ENCODE measurements around the gene WDR89.

GRCh38 chr14:63624203-63624602 is 17.5 kb downstream of the WDR89 start:
- TF ChIP-seq PATZ1 (CRISPR knock-in tag; IDR thresholded peaks at IDR 0.05; ENCODE audit: borderline replicate concordance) = no peak
- TF ChIP-seq ZNF565 (CRISPR knock-in tag; conservative IDR thresholded peaks at IDR 0.05; ENCODE audit: low read depth) = no peak
- no peak for TF ChIP-seq RARB (CRISPR knock-in tag; IDR thresholded peaks at IDR 0.05)
- no peak for TF ChIP-seq PPARA (CRISPR knock-in tag; IDR thresholded peaks at IDR 0.05; ENCODE audit: borderline replicate concordance)
- no peak for TF ChIP-seq TSHZ2 (CRISPR knock-in tag; IDR thresholded peaks at IDR 0.05)
- no peak for TF ChIP-seq ZNF70 (CRISPR knock-in tag; IDR thresholded peaks at IDR 0.05)
- TF ChIP-seq BACH2 (CRISPR knock-in tag; IDR thresholded peaks at IDR 0.05; ENCODE audit: borderline replicate concordance) = no peak
